HG02943 (cell line): ENCODE measurements around the gene PDPK1.

ENCODE experiments used
- ATAC-seq: cut with Tn5 transposase; IDR thresholded peaks from one replicate; pipeline ENCODE4 v1.9.1; 2021; ENCODE audit warnings: mild to moderate bottlenecking, low read depth, moderate library complexity; ENCODE audit not compliant: unreplicated experiment

The PDPK1 gene

DNA sequence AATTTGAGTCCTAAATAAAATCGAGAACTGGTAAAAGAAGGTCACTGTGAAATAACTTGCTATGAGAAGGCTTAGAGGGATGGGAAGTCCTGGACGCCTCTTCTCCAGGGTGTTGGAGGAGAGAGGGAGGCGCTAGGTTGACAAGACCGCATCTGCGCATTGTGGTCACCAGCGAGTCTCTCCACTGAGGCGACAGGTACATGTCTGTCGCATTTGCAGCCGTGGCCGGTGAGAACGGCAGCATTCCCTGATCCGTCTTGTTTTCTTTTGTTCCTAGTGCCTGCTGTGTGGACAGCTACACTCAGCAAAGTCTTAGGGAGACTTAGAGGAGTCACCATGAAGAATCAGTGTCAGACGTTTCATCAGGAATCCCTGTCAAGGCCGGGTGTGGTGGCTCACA is 32.1 kb upstream of the PDPK1 start:
- ATAC-seq, result no peak

DNA sequence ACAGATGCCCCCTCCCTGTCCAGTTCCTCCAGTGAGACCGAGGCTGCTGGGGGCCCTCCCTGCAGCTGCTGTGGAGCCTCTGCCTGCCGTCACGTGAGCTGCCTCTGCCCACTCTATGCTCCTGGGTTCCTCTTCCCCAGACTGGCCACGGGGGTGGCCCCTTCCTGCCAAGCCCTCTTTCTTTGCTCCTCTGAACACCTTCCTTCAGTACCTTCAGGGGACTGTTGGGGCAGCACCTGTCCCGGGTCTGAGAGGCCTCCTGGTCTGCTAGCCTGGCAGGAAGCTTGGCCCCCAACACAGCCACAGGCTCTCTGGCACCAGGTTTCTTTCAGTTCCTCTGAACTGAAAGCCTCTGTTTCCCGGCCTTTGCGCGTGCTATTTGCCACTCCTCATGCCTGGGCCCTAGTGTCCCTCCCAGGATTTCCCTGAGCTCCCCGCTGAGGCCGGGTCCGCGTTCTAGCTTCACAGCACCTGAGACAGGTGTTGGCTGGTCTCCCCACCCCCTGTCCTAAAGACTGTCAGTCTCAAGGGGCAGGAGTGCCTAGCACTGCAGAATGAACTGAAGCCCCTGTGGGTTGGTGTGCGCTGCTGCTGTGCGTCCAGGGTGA is 30.7 kb upstream of the PDPK1 start:
- no peak for ATAC-seq

DNA sequence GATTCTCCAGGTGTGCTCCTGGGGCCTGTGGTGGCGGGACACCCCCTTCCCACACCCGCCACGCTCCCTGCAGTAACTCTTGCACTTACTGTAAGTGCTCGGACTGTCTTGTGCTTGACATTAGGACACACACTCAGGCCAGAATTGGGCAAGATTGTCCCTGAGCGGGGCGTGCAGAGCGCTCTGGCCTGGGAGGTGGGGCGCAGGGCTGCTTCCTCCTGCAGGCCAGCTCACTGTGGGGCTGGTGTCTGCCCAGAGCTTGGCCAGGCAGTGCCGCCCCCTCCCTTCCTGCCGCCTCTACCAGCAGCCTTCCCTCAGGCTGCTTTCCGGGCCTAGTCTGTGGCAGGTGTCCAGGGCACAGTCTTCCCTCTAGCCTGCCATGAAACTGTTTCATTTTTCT is 30.2 kb upstream of the PDPK1 start:
- ATAC-seq, result no peak

DNA sequence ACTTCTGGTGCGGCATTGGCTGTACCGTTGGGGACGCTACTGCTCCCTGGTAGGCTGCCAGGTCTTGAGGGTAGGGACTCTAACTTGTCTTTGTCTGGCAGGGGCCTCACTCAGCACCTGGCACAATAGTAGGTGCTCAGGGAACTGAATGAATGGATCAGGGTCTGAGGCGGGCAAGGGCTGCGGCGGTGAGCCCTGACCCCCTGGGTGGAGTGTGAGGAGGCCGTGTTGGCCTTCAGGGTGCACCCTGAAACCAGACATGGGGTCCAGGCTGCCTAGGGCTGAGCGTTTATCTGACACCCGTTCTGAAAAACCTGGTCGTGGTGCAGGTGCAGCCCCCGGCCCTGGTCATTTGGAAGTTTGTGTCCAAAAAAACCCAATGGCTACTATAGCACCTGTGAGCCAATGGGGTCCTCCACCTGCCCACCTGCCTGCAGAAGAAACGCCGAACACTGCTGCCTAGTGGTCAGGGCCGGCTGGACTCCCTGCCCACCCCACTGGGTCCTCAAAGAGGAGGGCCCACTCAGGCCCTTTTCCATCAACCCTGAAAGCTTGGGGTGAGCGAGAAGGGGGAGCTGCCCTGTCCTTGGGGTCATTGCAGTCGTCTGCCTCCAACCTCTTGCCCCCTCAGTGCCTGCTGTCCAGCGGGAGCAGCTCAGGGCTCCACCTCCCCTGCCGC is 29.0 kb upstream of the PDPK1 start:
- ATAC-seq, result no peak

DNA sequence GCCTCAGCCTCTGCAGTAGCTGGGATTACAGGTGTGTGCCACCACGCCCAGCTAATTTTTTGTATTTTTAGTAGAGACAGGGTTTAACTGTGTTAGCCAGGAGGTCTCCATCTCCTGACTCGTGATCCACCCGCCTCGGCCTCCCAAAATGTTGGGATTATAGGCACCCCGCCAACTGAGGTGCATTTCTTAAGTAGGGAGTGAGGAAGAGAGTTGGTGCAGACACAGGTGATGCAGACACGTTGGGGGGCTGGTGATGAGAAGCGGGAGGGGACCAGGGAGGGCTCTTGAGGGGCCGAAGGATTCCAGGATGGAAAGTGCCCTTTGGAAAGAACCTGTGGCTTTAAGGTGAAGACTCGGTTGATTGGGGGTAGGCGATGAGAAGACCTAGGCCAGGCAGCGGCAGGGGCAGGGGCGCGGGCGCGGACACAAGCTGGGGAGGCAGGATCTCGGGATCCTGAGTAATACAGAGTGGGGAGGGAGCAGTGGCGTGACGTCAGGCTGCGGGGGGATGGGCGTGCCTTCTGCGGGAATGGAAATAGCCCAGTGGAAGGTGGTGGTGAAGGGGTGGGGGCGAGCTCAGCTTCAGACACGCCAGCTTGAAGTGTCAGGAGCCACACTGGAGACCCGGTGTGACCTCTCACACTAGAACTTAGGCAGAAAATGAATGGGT is 26.6 kb upstream of the PDPK1 start:
- ATAC-seq, result no peak

DNA sequence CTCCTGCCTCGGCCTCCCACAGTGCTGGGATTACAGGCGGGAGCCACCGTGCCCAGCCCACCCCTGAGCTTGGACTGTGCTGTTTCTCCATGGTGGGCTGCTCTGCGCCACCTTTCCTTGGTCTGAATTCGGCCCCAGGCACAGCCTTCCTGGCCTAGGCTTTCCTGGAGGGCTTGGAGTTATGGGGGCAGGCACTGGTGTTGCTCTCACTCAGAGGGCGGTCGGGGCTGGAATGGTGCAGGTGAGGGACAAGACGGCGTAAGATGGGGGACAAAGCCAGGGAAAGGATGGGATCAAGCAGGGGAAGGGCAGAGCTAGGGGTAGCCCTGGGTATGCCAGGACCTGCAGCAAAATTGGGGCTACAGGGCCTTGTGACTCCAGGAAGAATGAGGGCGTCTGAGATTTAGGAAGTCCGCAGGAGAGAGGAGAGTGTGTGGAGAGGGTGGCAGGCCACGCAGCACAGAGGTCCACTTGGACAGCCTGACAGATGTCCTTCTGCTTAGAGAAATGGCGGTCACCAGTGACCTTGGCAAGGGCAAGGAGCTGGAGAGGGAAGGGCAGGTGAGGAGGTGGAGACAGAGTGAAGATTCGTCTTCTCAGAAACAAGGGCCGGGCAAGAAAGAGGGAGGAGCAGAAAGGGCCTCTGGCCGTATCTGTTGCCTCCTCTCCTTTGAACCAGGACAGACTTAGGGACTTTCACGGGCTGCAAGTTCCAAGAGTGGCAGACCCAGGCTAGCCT is 25.7 kb upstream of the PDPK1 start:
- ATAC-seq, result no peak

DNA sequence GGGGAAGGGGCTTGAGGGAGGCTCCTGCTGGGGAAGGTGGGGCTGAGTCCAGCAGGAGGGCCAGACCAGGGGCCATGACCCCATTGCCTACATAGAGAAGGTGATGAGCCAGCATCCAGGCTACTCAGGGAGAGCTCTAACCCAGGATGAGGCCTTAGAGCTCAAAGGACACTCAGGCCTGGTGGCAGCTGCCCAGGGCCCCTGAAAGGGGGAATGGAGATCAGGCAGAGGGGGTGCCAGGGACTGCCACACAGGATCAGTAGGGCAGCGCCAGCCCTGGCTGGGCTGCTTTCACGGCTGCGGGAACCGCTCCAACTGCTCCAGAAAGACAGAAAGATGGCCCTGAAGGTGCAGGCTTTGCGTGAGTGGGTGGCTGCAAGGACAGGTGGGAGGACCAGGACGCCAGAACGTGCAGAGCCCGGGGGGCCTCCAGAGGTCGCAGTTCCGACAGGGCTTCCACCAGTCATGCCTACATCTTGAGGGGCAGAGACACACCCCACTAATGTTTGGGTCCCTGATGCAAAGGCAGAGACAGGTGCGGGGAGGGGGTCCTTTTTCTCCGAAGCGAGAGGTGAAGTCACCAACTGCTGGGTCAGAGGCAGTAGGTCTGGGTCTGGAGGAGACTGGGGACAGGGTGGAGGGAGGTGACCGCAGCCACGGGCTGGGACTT is 25.0 kb upstream of the PDPK1 start:
- ATAC-seq, result peak; percentile 4

DNA sequence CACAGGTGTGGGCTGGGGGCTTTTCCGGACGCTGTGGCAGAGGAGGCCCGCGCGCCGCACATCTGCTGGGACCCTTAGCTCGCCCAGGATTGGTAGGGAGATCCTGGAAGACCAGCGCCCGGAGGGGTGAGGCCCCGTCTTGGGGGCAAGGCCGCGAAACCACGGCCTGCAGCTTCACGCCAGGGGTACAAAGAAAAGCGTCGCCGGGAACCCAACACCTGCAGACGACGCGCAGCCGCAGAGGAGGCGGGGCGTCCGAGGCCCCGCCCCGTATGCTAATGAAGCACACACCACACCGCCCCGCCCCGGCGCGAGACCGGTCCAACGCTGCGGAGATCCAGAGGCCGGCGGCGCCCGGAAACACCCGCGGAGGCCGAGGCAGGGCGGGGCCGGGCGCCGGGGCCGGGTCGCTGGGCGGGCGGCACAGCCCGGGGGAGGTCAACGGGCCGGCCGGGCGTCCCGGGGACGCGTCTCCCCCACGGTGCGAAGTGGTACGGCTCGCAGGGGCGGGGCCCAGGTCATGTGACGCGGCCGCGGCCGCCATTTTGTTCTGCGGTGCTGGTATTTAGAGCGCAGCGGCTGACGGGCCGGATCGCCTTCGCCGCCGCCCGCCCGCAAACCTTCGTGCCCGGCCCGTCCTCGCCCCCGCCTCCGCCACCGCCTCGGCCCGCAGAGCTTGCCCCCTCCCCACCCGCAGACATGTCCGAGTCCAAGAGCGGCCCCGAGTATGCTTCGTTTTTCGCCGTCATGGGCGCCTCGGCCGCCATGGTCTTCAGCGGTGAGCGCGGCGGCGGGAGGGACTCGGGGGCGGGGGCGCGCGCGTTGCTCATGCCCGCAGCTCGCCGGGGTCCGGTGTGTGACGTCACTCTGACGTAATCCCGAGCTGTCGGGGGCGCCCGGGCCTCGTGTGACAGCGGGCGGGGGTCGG is 24.2 kb upstream of the PDPK1 start, which contains the start of gene ATP6V0C:
TSS of gene ATP6V0C (plus strand) at position 548 of the 928 bp plus-strand sequence. CDS start at position 700, 152 bp downstream.
- ATAC-seq, result peak; percentile 65

DNA sequence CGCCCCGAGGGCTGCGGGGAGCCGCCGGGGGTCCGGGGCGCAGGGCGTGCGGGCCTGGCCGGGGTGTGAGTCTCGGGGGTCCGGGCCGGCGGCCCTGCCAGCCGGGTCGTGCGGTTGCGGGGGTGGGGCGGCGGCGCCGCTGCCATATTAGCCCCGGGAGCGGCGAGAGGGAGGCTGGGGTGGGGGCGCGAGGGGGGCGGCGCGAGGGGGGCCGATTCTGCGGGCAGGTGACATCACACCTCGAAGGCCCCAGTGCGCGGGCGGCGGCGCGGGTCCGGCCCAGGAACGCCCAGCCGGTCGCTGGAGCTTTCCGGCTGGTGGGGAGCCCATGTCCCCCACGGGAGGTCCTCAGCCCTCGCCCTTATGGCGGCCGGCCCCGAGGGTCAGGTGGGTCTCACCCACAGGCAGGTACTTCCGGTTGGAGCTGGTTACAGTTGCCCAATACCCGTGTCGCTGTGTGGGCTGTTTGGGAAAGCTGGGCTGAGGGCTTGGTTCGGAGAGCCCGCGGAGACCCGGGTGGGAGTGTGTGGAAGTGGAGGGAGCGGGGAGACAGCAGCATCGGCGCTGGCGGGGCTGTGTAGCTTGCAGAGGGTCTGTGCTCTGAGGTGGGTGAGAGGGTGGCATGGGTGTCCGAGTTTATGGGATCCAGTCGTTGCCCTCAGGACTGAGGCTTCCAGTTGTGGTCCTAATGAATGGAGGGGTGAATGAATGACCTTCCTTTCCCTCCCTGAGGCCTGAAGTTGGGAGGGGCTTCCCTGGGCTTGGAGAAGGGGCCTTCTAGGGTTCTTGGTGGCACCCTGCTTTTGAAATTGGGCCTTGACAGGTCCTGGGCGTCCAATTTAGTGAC is 23.3 kb upstream of the PDPK1 start:
- ATAC-seq, result no peak

DNA sequence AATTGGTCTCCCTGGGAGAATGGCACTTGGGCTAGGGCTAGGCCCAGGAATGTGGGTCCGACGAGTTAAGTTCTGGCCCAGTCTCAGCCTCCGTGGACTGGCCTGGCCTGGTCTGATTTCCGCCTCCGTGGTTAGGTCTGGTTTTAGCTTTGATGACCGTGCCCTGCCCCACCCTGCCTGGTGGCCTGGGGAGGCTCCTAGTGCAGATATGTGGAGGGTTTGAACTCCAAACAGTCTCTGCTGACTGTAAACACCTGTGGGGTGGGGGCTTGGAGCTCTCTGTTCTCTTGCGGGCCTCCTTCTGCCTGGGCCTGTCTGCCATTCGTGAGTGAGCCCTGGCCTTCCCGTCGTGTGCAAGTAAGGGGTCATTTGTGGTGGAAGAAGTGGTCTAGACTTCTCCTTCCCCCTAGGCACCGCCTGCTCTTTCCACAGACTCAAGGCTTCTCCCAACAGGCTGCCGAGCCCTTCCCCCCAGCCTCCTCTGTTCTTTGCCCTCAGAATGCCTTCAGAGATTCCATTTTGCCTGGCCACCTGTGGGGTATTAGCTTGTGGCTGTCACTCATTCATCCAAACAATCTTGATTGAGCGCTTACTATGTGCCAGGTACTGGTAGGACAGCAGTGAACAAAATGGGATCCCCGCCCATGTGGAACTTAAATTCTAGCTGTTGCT is 22.5 kb upstream of the PDPK1 start:
- ATAC-seq, result no peak

DNA sequence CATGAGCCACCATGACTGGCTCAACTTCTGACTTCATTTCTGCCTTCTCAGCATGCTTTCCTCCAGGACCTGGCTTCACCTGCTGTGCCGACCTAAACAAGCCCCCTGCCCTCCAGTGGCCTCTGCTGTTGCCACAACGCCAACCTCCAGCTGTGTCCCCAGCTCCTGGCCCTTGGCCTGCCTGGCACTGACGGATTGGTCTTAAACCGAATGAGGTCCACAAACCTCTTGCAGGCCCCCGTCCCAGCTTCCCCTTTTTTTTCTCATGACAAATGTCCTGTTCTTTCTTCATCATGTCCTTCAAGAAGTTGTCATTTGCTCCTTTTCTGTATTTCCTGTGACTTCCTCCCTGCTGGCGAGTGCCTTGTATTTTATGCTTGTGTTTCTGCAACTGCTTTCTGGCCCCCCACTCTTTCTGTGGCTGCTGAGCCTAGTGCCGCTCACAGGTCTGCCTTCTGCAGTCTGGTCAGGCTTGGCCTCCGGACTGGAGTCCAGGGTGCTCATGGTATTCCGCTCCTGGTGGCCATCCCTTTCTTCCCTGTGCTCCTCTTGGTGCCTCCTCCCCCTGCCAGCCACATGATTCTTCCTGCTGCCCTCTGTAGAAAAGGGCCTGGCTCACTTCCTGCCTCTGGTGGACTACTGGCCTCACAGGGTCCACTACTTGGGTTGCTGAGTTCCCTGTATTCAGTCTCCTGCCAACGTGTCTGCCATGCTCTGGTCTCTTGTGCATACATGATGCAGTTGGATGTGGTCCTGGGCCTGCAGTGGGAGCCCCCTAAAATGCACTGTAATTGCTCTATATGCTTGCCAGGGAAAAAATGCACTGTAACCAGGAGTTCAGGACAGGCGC is 21.2 kb upstream of the PDPK1 start:
- no peak for ATAC-seq

DNA sequence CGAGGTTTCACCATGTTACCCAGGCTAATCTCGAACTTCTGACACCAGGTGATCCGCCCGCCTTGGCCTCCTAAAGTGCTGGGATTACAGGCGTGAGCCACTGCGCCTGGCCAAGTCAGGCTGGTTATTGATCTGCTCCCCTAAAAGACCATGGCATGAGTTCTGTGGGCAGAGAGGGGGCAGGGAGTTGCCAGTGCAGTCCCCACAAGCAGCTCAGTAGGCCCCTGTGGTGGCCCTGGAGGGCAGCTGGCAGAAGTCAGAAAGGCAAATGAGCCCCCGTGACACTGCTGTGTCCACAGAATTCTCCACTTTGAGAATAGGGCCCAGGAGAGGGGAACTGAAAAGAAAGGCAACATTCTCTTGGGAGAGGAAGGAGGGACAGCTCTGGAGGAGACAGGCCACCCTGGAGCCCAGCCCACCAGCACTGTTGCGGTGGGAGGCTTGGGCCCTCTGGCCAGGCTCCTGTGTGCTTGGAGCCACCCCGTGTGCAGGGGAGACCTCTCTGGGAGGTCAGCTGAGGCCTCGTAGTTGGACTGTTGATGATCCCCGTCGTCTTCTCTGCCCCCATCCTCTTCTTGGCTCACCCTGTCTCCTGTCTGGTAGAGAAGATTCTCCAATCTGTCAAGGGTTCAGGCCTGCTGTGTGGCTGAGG is 19.7 kb upstream of the PDPK1 start:
- ATAC-seq, result no peak

DNA sequence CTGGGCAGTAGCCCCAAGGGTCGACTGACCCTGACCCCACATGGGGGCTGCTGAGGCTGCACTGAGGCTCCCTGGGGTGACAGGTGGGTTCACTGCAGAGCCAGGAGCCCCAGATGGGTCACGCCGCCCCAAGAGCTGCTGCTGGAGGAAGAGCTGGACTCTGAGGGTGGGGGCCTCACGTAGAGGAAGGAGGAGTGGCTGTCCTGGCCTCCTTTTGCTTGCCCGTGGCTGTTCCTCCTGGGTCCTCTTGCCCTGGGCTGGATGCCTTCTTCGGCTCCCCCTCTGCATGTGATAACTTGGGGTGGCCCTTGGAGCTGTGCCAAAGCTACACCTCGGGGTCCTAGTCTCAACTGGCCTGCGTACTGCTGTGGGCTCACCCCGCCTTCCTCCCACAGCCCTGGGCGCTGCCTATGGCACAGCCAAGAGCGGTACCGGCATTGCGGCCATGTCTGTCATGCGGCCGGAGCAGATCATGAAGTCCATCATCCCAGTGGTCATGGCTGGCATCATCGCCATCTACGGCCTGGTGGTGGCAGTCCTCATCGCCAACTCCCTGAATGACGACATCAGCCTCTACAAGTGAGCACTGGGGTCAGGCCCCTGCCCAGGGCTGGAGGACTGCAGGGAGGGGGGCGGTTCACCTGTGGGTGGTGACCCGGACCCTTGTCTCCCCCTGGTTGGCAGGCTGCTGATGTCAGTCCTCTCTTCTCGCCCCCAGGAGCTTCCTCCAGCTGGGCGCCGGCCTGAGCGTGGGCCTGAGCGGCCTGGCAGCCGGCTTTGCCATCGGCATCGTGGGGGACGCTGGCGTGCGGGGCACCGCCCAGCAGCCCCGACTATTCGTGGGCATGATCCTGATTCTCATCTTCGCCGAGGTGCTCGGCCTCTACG is 18.8 kb upstream of the PDPK1 start:
- ATAC-seq, result no peak

DNA sequence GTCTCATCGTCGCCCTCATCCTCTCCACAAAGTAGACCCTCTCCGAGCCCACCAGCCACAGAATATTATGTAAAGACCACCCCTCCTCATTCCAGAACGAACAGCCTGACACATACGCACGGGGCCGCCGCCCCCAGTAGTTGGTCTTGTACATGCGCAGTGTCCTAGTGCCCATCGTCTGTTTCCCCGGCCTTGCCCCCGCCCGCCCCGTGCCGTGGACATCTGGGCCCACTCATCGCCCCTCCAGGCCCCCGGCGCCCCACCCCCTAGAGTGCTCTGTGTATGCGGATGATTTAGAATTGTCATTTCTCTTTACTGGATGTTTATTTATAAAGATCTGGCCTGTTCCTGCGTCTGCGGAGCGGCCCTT is 18.1 kb upstream of the PDPK1 start:
- ATAC-seq, result no peak

DNA sequence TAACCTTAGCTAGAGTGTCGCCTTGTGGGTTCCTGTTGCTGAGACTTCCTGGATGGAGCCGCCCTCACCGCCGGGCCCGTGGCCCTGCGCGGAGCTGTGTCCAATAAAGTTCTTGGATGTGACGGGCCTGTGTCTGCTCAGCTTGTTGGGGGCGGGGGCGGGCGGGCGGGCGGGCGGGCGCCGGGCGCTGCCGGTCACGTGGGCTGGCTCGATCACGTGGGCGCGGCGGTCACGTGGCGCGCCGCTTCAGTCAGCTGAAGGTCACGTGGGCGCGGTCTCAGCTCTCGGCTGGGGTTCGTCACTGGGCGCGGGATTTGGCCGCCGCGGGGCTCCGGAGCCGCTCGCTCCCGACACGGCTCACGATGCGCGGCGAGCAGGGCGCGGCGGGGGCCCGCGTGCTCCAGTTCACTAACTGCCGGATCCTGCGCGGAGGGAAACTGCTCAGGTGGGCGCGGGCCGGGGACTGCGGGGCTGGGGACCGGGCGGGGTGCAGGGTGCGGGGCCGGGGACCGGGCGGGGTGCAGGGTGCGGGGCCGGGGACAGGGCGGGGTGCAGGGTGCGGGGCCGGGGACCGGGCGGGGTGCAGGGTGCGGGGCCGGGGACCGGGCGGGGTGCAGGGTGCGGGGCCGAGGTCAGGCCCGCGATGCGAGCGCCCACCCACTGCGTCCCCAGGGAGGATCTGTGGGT is 17.6 kb upstream of the PDPK1 start, which contains the start of gene AMDHD2:
TSS of gene AMDHD2 (plus strand) at position 275 of the 687 bp plus-strand sequence. CDS start at position 363, 88 bp downstream.
- no peak for ATAC-seq
